Heart right ventricle (tissue), 16 donors: Measurements from ENCODE around the gene SETBP1. TPM values are rescaled to one million over a fixed set of nuclear protein-coding genes. Genes with fewer than 3 reads are reported as not detected.

ENCODE experiments used
- ATAC-seq, 8 donors: fragments of 200-7000 bp; cut with Tn5 transposase; one replicate each; pipeline ENCODE4 v1.9.1; 2020; ENCODE audit warnings: mild to moderate bottlenecking in 8 of 8, moderate library complexity in 8 of 8, moderate number of reproducible peaks in 1 of 8
- DNase-seq, 2 donors: peaks; one replicate each; pipeline ENCODE4 v3.0.0-alpha.2; 2020
- H3K27ac ChIP-seq, 10 donors: fragments of 200-600 bp; sonication (generic) in 2 of 10; one replicate each; pipeline versions ENCODE4 v1.5.0 to v1.8.0; 2020 to 2022; ENCODE audit warnings: mild to moderate bottlenecking in 3 of 10
- H3K27me3 ChIP-seq, 7 donors: fragments of 200-600 bp; one replicate each; pipeline ENCODE4 v1.8.0; 2021 to 2022; ENCODE audit warnings: mild to moderate bottlenecking in 2 of 7
- H3K36me3 ChIP-seq, 9 donors: fragments of 200-600 bp; sonication (generic) in 1 of 9; one replicate each; pipeline versions ENCODE4 v1.5.0 to v1.8.0; 2020 to 2022; ENCODE audit warnings: mild to moderate bottlenecking in 2 of 9
- H3K4me1 ChIP-seq, 9 donors: fragments of 200-600 bp; sonication (generic) in 1 of 9; one replicate each; pipeline versions ENCODE4 v1.5.0 to v1.8.0; 2020 to 2022; ENCODE audit warnings: mild to moderate bottlenecking in 4 of 9
- H3K4me3 ChIP-seq, 10 donors: fragments of 200-600 bp; sonication (generic) in 2 of 10; one replicate each; pipeline versions ENCODE4 v1.5.0 to v1.8.0; 2020 to 2022; ENCODE audit warnings: mild to moderate bottlenecking in 7 of 10, moderate library complexity in 2 of 10
- H3K9me3 ChIP-seq, 11 donors: fragments of 200-600 bp in 10 of 11; sonication (generic) in 2 of 11; one replicate each; pipeline versions ENCODE4 v1.5.0 to v1.8.0; 2013 to 2022; ENCODE audit warnings: mild to moderate bottlenecking in 2 of 11, control low read depth in 1 of 11, moderate library complexity in 1 of 11
- CTCF ChIP-seq, 9 donors: fragments of 200-600 bp; sonication (generic) in 2 of 9; IDR thresholded peaks; one replicate each; pipeline versions ENCODE4 v1.5.0 to v1.8.0; 2021 to 2022; ENCODE audit warnings: antibody characterized with exemption in 9 of 9, mild to moderate bottlenecking in 5 of 9, moderate library complexity in 1 of 9
- WGBS, 2 donors: extraction: QIAGEN DNeasy Blood & Tissue Kit; methylation state at CpG; one replicate each; pipeline ENCODE4 v1.1.7; 2013; ENCODE audit warnings: inconsistent platforms in 1 of 2; 5-methylcytosine and 5-hydroxymethylcytosine counted together
- intact Hi-C, 10 donors: fragments of 100-400 bp; cut with DNase I; formaldehyde crosslinking; loops; one replicate each; pipeline versions ENCODE4 v1.11.1 to v1.14.2; 2022
- polyA plus RNA-seq, 2 donors: library from polyadenylated mRNA; stranded (reverse); fragments of 200-250 nt; gene quantifications; one replicate each; pipeline ENCODE4 v1.2.3, GENCODE V29; 2013
- total RNA-seq, 10 donors: library from RNA; stranded (reverse); fragmentation: NEBNext Ultra II Directional in 3 of 10; extraction: Animal tissue kit (Norgen Biotek cat#: 25700) in 3 of 10; gene quantifications; one replicate each; pipeline versions ENCODE4 v1.2.1 to v1.2.4, GENCODE V29; 2021 to 2023
- donor health status: Arrhythmogenic right ventricular cardiomyopathy.
- donor health status: ischemic (EF 13 %, LVEDD 7.1; RV severe dilation, severe dysfunction).
- donor health status: healthy with polysubstance abuse.
- donor health status: DM: no; HTN: yes; CAD: no.
- donor health status: DM: no; HTN: no; CAD: no.
- donor health status: ischemic (EF 25% LVEDD 6.9; RV normal size, moderate dysfunction).
- donor health status: ischemic (EF 25% LVEDD 5.7; RV mildly dilated, moderate dysfunction).
- donor health status: healthy.
- donor health status: DM: yes; HTN: yes; CAD: no.
- donor health status: Ischemic cardiomyopathy.
- donor health status: ischemic (EF 35%, LVEDD 5.7; RV mildly dilated, moderate dysfunction).
- donor health status: nonischemic (EF 11% LVEDD 7.7; RV severe dilation, severe dysfunction).
- donor health status: DM: yes; HTN: yes; CAD: no.
- donor health status: PGD.
- donor health status: ischemic (EF 29% LVEDD 5.4; RV normal size, mild dysfunction).
- donor health status: nonischemic (EF 23%, LVEDD 6.1; RV moderate dilation, normal function).

Gene SETBP1
- total and polyA plus RNA-seq, 12 donors = 0.71 to 12.2 (median 6.1) TPM

GRCh38 chr18:45007531-45007930 lies 326.8 kb downstream of the SETBP1 start:
- DNase-seq (no peak), ATAC-seq (no peak)
- Histone ChIP-seq H3K9me3 (no peaks in the 10 kb centered on the region), H3K4me3 (no peak overlapping the region), H3K27me3 (no peaks in the 10 kb centered on the region), H3K36me3 (no peaks in the 10 kb centered on the region), H3K4me1 (no peaks in the 10 kb centered on the region), H3K27ac (no peak overlapping the region)
- no peak for TF ChIP-seq CTCF (IDR thresholded peaks at IDR 0.05)
- WGBS, 2 donors = 96 to 97% methylated on average over 2 of the region's 2 CpGs
- intact Hi-C loops = no loop called here

- Histone ChIP-seq H3K36me3 (no peaks in the 10 kb centered on the region), H3K27me3 (no peaks in the 10 kb centered on the region), H3K27ac (no peak overlapping the region), H3K4me1 (peaks cover 0 to 6% (median 5%) of the 10 kb centered on the region in 9 donors), H3K4me3 (no peak overlapping the region), H3K9me3 (no peaks in the 10 kb centered on the region)
- no peak for ATAC-seq
- no peak for TF ChIP-seq CTCF (IDR thresholded peaks at IDR 0.05)
- no peak for DNase-seq
- WGBS, 2 donors = 93 to 96% methylated on average over 13 of the region's 13 CpGs
- intact Hi-C loops = no loop called here
Observed at GRCh38 chr18:45008694-45009413, 328.2 kb downstream of the SETBP1 start.

GRCh38 chr18:45009756-45010155 lies 329.1 kb downstream of the SETBP1 start:
- intact Hi-C loops = no loop called here
- DNase-seq (no peak), ATAC-seq (no peak)
- Histone ChIP-seq H3K9me3 (no peaks in the 10 kb centered on the region), H3K27ac (no peak overlapping the region), H3K4me1 (peaks cover 0 to 16% (median 14%) of the 10 kb centered on the region in 9 donors), H3K27me3 (no peaks in the 10 kb centered on the region), H3K36me3 (no peaks in the 10 kb centered on the region), H3K4me3 (no peak overlapping the region)
- no peak for TF ChIP-seq CTCF (IDR thresholded peaks at IDR 0.05)
- 91 to 92% methylated on average over 5 of the region's 5 CpGs for WGBS, 2 donors

GRCh38 chr18:45012286-45012685 lies 331.6 kb downstream of the SETBP1 start:
- ATAC-seq (no peak), DNase-seq (no peak)
- intact Hi-C loops = no loop called here
- TF ChIP-seq CTCF (IDR thresholded peaks at IDR 0.05) = no peak
- no peak overlapping the region for H3K4me3 ChIP-seq
- 94 to 99% methylated on average over 3 of the region's 3 CpGs for WGBS, 2 donors
- peaks cover 0 to 37% (median 20%) of the 10 kb centered on the region in 9 donors for H3K4me1 ChIP-seq
- no peak overlapping the region for H3K27ac ChIP-seq
- H3K27me3 ChIP-seq = no peaks in the 10 kb centered on the region
- H3K9me3 ChIP-seq = no peaks in the 10 kb centered on the region
- no peaks in the 10 kb centered on the region for H3K36me3 ChIP-seq
